ENCODE results near the gene TCP11. TPM values are rescaled to one million over a fixed set of nuclear protein-coding genes. Genes with fewer than 3 reads are reported as not detected.

TCP11 gene
- total RNA-seq, 1 donor from 2014 or later: not detected

DNA sequence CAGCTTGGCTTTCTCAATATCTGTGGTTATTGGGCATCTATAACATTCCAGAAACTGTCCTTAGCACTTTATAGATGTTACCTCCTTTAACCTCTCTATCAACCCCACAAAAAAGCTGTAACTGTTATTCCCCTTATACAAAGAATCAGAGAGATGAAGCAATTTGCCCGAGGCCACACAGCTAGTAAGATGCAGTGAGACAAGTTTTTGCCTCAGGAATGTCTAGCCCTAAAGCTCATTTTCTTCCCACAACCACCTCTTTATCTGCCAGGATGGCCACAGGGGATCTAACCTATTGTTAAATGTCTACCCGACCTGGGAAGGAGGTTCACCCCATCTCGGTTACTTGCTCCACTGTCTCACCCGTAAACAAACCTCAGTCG is 31.9 kb upstream of the TCP11 start:
- Histone ChIP-seq H3K36me3 (no peaks in the 10 kb centered on the region), H3K4me1 (peaks cover 10% of the 10 kb centered on the region), H3K27me3 (ENCODE audit: low read depth) (no peaks in the 10 kb centered on the region), H3K9me3 (replicated peaks) (no peaks in the 10 kb centered on the region), H3K27ac (replicated peaks) (no peak overlapping the region), H3K4me3 (no peak overlapping the region)
- TF ChIP-seq, protein P1, sequence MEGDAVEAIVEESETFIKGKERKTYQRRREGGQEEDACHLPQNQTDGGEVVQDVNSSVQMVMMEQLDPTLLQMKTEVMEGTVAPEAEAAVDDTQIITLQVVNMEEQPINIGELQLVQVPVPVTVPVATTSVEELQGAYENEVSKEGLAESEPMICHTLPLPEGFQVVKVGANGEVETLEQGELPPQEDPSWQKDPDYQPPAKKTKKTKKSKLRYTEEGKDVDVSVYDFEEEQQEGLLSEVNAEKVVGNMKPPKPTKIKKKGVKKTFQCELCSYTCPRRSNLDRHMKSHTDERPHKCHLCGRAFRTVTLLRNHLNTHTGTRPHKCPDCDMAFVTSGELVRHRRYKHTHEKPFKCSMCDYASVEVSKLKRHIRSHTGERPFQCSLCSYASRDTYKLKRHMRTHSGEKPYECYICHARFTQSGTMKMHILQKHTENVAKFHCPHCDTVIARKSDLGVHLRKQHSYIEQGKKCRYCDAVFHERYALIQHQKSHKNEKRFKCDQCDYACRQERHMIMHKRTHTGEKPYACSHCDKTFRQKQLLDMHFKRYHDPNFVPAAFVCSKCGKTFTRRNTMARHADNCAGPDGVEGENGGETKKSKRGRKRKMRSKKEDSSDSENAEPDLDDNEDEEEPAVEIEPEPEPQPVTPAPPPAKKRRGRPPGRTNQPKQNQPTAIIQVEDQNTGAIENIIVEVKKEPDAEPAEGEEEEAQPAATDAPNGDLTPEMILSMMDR (IDR thresholded peaks at IDR 0.05; ENCODE audit: borderline replicate concordance): no peak
- DNase-seq: no peak
- intact Hi-C loops (cut with micrococcal nuclease): no loop called here

DNA sequence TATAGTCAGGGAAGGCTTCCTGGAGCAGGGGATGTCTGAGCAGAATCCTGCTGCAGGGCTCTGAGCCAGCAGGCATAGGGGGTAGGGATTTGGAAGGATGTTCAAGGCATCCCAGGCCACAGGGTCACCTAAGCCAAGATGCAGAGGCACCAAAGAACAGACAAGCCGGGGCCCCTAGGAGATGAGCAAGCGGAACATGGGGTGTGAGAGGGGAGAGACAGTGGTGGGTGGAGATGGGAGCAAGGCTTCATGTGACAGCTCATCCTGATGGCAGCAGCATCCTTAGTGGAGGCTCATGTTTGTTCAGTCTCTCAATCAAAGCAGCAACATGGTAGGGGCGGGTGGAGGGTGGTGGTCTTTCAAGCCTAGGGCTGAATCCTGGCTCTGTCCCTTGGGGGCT is 29.8 kb upstream of the TCP11 start:
- no peak overlapping the region for H3K27ac ChIP-seq (replicated peaks)
- H3K27me3 ChIP-seq (ENCODE audit: low read depth): no peaks in the 10 kb centered on the region
- no peak overlapping the region for H3K4me3 ChIP-seq
- H3K4me1 ChIP-seq: peaks cover 19% of the 10 kb centered on the region
- TF ChIP-seq, protein P1 (IDR thresholded peaks at IDR 0.05; ENCODE audit: borderline replicate concordance): no peak
- H3K9me3 ChIP-seq (replicated peaks): no peaks in the 10 kb centered on the region
- no peaks in the 10 kb centered on the region for H3K36me3 ChIP-seq
- no peak for DNase-seq
- intact Hi-C loops (cut with micrococcal nuclease): no loop called here

DNA sequence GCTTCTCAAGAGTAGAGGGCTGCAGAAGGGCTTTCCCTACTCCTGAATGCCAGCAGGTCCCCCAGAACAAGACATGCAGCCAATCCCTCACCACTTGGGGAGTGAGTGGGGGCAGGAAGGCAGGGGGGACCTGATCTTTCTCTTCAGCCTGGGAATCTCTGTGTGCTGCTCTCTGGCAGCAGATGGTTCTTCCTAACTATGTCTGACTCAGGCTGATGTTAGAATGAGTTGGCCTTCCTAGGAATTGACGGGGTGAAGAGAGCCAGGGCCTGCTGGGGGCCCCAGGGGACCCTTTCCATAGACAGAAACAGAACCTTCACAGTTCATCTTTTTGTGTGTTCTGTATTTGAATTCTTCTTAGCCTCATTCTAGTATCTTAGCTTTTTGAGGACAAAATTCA is 29.0 kb upstream of the TCP11 start:
- H3K9me3 ChIP-seq (replicated peaks): no peaks in the 10 kb centered on the region
- H3K36me3 ChIP-seq: no peaks in the 10 kb centered on the region
- H3K27me3 ChIP-seq (ENCODE audit: low read depth): no peaks in the 10 kb centered on the region
- no peak for DNase-seq
- H3K27ac ChIP-seq (replicated peaks): no peak overlapping the region
- peaks cover 19% of the 10 kb centered on the region for H3K4me1 ChIP-seq
- H3K4me3 ChIP-seq: no peak overlapping the region
- intact Hi-C loops (cut with micrococcal nuclease): no loop called here
- TF ChIP-seq, protein P1 (IDR thresholded peaks at IDR 0.05; ENCODE audit: borderline replicate concordance): no peak

DNA sequence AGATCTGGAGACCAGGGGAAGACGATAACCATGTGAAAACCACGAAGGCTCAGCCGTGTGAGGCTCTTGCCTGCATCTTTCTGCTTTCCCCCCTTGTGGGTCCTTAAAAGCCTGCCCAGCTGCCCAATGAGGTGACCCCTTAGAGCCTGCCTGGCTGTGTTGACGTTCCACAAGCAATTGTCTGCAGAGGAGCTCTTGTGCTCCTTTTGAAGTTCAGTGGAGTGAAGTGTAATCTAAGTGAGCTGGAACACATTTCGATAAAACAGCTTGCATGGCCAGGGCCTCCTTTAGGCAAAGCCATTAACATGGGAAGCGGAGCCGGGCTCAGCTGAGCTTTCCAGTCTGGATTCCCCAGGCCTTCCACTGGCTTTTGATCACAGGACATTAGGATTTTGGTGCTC is 27.3 kb upstream of the TCP11 start:
- no peak overlapping the region for H3K4me3 ChIP-seq
- intact Hi-C loops (cut with micrococcal nuclease): no loop called here
- H3K4me1 ChIP-seq: peaks cover 19% of the 10 kb centered on the region
- no peak overlapping the region for H3K27ac ChIP-seq (replicated peaks)
- no peak for DNase-seq
- TF ChIP-seq, protein P1 (IDR thresholded peaks at IDR 0.05; ENCODE audit: borderline replicate concordance): no peak
- H3K9me3 ChIP-seq (replicated peaks): no peaks in the 10 kb centered on the region
- no peaks in the 10 kb centered on the region for H3K36me3 ChIP-seq
- no peaks in the 10 kb centered on the region for H3K27me3 ChIP-seq (ENCODE audit: low read depth)

DNA sequence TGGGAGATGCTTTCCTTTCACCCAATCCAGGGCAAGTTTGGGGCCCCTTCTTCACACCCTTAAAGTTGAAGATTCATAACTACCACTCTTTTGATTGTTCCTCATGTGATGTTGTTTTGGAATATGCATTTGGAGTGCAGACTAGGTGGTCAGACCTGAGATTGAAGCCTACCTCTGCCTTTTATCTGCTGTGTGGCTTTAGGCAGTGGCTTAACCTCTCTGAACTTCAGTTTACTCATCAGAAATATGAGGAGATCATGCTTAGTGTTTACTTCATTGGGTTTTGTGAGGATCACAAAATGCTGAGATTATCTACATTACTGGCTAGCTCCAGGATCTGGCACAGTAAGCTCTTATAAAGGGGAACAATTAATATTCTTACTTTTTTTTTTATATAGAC is 26.4 kb upstream of the TCP11 start:
- Histone ChIP-seq H3K36me3 (no peaks in the 10 kb centered on the region), H3K9me3 (replicated peaks) (no peaks in the 10 kb centered on the region), H3K27me3 (ENCODE audit: low read depth) (no peaks in the 10 kb centered on the region), H3K27ac (replicated peaks) (no peak overlapping the region), H3K4me1 (peaks cover 22% of the 10 kb centered on the region), H3K4me3 (no peak overlapping the region)
- TF ChIP-seq, protein P1 (IDR thresholded peaks at IDR 0.05; ENCODE audit: borderline replicate concordance): no peak
- intact Hi-C loops (cut with micrococcal nuclease): no loop called here
- no peak for DNase-seq

DNA sequence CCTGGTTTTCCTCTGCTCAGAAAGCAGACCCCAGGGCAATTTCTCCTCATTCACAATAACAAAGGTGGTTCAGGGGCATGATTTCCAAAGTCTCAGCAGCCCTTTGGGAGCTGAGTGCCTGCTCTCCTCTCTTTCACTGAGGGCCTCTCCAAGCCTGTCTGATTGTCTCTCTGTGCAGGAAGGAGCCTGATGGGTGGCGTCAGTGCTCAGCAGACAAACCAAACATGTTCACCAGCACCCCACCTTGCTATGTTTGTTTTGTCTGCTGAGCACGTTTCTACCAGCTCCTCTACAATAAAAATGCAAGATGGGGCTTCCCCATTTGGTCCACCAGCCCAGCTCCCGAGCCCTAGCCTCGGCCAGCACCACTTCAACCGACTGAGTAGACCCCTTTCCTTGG is 25.4 kb upstream of the TCP11 start:
- TF ChIP-seq, protein P1 (IDR thresholded peaks at IDR 0.05; ENCODE audit: borderline replicate concordance): no peak
- intact Hi-C loops (cut with micrococcal nuclease): no loop called here
- no peak for DNase-seq
- Histone ChIP-seq H3K4me3 (no peak overlapping the region), H3K9me3 (replicated peaks) (no peaks in the 10 kb centered on the region), H3K27ac (replicated peaks) (no peak overlapping the region), H3K27me3 (ENCODE audit: low read depth) (no peaks in the 10 kb centered on the region), H3K4me1 (peaks cover 31% of the 10 kb centered on the region), H3K36me3 (no peaks in the 10 kb centered on the region)
